ENCODE data around the gene RASL12. TPM values are rescaled to one million over a fixed set of nuclear protein-coding genes. Genes with fewer than 3 reads are reported as not detected.

Gene RASL12
- total RNA-seq, 1 experiment from 2014 or later = 0.67 TPM

GRCh38 chr15:65037309-65037708 is 30.5 kb downstream of the RASL12 start:
- ChIA-PET CTCF (no interaction called here), POLR2A (no interaction called here)
- intact Hi-C loops (cut with micrococcal nuclease; ENCODE audit: unreplicated experiment) = loop anchor here (10.0 kb wide), 1 partner anchor 257 kb away; the partner anchor contains the start of gene RNU5A-1
- no peaks in the 10 kb centered on the region for H3K9me3 ChIP-seq (ENCODE audit: control insufficient read depth, insufficient read depth, low read depth, low read length)
- ATAC-seq = no peak
- no peak overlapping the region for H3K27ac ChIP-seq (ENCODE audit: low read length)
- H3K36me3 ChIP-seq (ENCODE audit: control insufficient read depth, insufficient read depth, low read length) = no peaks in the 10 kb centered on the region
- in situ Hi-C loops (cut with HindIII; ENCODE audit: low pct_unique_long_range_greater_than_20kb, low sequenced_read_pairs) = no loop called here
- no TSS peak for BruUV-seq (replicated peaks)
- DNase-seq (ENCODE audit: low read depth, low spot score) = no peak
- no peak for TF ChIP-seq CTCF (IDR thresholded peaks at IDR 0.05)
- no peak for TF ChIP-seq TCF7L2 (IDR thresholded peaks at IDR 0.05; ENCODE audit: low read depth, low read length)
- TF ChIP-seq SIN3A (IDR thresholded peaks at IDR 0.05; ENCODE audit: borderline replicate concordance, insufficient read depth, low read depth, low read length) = no peak
- TF ChIP-seq REST (IDR thresholded peaks at IDR 0.05; ENCODE audit: insufficient read depth in 1 of 2, low read depth in 2 of 2, low read length in 1 of 2) = no peak
- no peaks in the 10 kb centered on the region for H3K27me3 ChIP-seq (ENCODE audit: control insufficient read depth, insufficient read depth, low read length)
- peaks cover 6% of the 10 kb centered on the region for H3K4me1 ChIP-seq (ENCODE audit: control insufficient read depth, insufficient read depth, low read length)
- no peak overlapping the region for H3K4me3 ChIP-seq (ENCODE audit: low read depth in 2 of 2, low read length in 2 of 2)

GRCh38 chr15:65034719-65035118 is 33.1 kb downstream of the RASL12 start:
- ATAC-seq = no peak
- no peak overlapping the region for H3K4me3 ChIP-seq (ENCODE audit: low read depth in 2 of 2, low read length in 2 of 2)
- in situ Hi-C loops (cut with HindIII; ENCODE audit: low pct_unique_long_range_greater_than_20kb, low sequenced_read_pairs) = no loop called here

More at GRCh38 chr15:65034719-65035118, 33.1 kb downstream of the RASL12 start:
- Histone ChIP-seq H3K27ac (ENCODE audit: low read length) (no peak overlapping the region), H3K4me1 (ENCODE audit: control insufficient read depth, insufficient read depth, low read length) (peaks cover 6% of the 10 kb centered on the region), H3K27me3 (ENCODE audit: control insufficient read depth, insufficient read depth, low read length) (no peaks in the 10 kb centered on the region), H3K36me3 (ENCODE audit: control insufficient read depth, insufficient read depth, low read length) (no peaks in the 10 kb centered on the region), H3K9me3 (ENCODE audit: control insufficient read depth, insufficient read depth, low read depth, low read length) (no peaks in the 10 kb centered on the region)
- TF ChIP-seq TCF7L2 (IDR thresholded peaks at IDR 0.05; ENCODE audit: low read depth, low read length) (no peak), CTCF (IDR thresholded peaks at IDR 0.05) (no peak), POLR2AphosphoS5 (IDR thresholded peaks at IDR 0.05; ENCODE audit: low read depth, low read length) (no peak), SIN3A (IDR thresholded peaks at IDR 0.05; ENCODE audit: borderline replicate concordance, insufficient read depth, low read depth, low read length) (no peak), REST (IDR thresholded peaks at IDR 0.05; ENCODE audit: insufficient read depth in 1 of 2, low read depth in 2 of 2, low read length in 1 of 2) (no peak)
- intact Hi-C loops (cut with micrococcal nuclease; ENCODE audit: unreplicated experiment) = loop anchor here (10.0 kb wide), 1 partner anchor 260 kb away; the partner anchor contains the start of gene RNU5A-1
- CTCF ChIA-PET = interaction anchor here (0.8 to 1.5 kb wide), 4 partner anchors 47 to 66 kb away, joined by 4 to 8 read pairs (median 4); no protein-coding TSS in a partner anchor
- BruUV-seq (replicated peaks) = no TSS peak
- POLR2A ChIA-PET = interaction anchor here (0.6 kb wide), 1 partner anchor 265 kb away, joined by 4 read pairs; no protein-coding TSS in a partner anchor
- DNase-seq (ENCODE audit: low read depth, low spot score) = no peak

Data from Panc1 (cell line).